Jurkat, Clone E6-1 (cell line): Measurements from ENCODE around the gene TMEM80.

Experiments used
- DNase-seq: peaks from one replicate; pipeline ENCODE4 v3.0.0-alpha.2; 2011; ENCODE audit warnings: low read depth, low spot score
- H3K4me3 ChIP-seq: 2 replicates; pipeline ENCODE4 v1.5.1; 2011; ENCODE audit warnings: mild to moderate bottlenecking, low read length, control low read depth, moderate library complexity

Gene TMEM80

GRCh38 chr11:709109-709997 is 13.7 kb downstream of the TMEM80 start:
- DNase-seq, result no peak
- H3K4me3 ChIP-seq, result no peak overlapping the region

DNA sequence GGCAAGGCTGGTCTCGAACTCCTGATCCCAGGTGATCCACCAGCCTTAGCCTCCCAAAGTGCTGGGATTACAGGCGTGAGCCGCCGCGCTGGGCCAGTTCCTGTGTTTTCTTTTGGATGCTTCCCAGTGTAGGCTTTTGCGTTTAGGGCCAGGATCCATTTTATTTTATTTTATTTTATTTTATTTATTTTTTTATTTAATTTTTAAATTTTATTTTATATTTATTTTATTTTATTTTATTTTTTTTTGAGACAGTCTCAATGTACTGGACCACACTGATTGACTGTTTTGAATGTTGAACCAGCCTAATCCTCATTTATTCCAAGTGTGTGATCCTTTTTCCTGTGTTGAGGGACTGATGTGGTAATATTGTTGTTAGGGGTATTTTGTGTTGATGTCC is 18.8 kb downstream of the TMEM80 start:
- H3K4me3 ChIP-seq, result no peak overlapping the region
- no peak for DNase-seq

DNA sequence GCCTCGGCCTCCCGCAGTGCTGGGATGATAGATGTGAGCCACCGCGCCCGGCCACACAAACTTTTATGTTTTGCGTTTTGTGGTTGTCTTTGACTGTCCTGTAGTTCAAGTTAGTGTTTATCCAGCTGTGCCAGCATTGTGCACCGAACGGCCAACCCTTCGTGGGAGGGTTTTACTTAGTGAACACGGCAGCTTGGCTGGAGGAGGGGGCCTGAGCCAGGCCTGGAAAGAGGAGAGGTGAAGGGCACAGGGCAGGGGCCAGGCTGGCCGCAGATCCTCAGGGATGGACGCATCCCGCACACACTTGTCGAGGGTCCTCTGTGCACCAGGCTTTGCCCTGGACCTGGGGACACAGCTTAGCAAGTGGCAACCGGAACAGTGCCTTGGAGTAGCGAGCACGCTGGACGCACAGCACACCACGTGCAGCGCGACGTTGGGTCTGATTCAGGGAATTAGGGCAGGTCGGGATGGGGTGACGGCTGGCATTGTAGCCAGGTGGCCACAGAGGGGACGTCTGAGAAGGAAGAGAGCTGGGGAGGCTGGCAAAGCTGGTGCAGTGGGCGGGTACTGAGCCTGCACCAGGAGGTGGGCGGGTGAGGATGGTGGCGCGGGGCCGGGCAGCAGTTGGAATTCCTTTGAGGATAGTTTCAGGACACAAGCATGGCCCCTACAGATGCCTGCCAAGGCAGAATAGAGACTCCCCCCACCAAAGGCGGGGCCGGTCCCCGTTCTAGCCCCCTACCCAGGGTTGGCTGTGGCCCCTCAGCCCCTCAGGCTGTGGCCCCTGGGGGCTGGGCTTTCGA is 23.8 kb downstream of the TMEM80 start:
- DNase-seq, result no peak
- no peak overlapping the region for H3K4me3 ChIP-seq

GRCh38 chr11:720017-720641 is 24.5 kb downstream of the TMEM80 start:
- H3K4me3 ChIP-seq, result no peak overlapping the region
- DNase-seq, result no peak

GRCh38 chr11:720642-721246 is 25.1 kb downstream of the TMEM80 start:
- DNase-seq, result no peak
- H3K4me3 ChIP-seq, result no peak overlapping the region

DNA sequence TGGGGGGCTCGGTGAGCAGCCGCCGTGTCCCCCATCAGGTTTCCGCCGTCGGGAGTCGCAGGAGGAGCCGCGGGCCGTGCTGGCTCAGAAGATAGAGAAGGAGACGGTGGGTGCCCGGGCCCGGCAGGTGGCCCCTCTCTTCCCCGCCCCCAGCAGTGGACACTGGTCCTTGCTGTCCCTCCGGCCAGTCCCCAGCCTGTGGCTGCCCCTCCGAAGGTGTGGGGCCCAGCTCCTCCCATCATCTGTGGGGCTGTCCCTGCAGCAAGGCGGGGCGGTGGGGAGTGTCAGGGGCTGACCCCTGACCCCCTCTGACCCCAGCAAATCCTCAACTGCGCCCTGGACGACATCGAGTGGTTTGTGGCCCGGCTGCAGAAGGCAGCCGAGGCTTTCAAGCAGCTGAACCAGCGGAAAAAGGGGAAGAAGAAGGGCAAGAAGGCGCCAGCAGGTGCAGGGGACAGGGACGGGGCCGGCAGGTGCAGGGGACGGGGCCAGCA is 25.7 kb downstream of the TMEM80 start:
- H3K4me3 ChIP-seq, result no peak overlapping the region
- DNase-seq, result no peak

DNA sequence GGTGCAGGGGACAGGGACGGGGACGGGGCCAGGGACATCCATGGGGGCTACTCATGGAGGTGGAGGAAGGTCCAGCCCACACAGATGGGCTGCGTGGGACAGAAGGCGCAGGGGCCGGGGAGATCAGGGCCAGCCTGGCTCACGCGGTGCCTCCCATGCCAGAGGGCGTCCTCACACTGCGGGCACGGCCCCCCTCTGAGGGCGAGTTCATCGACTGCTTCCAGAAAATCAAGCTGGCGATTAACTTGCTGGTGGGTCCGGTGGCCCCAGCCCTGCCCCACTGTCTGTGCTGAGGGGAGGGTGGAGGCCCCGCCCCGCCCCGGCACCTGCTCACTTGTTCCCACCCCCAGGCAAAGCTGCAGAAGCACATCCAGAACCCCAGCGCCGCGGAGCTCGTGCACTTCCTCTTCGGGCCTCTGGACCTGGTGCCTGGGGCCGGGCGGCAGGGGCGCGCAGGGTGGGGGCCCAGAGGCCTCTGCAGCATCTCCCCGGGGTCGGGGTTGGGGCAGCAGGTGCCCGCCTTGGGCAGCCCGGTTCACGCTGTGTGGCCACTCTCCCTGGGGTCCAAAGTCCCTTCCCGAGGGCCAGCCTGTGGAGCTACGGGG is 26.2 kb downstream of the TMEM80 start:
- DNase-seq, result no peak

GRCh38 chr11:722346-722811 is 26.8 kb downstream of the TMEM80 start:
- DNase-seq, result no peak
- no peak overlapping the region for H3K4me3 ChIP-seq

More for the DNA sequence above, 26.2 kb downstream of the TMEM80 start:
- no peak overlapping the region for H3K4me3 ChIP-seq

- H3K4me3 ChIP-seq, result no peak overlapping the region
- DNase-seq, result peak; percentile 58
These were observed 27.7 kb downstream of the TMEM80 start for GRCh38 chr11:723120-723883.

DNA sequence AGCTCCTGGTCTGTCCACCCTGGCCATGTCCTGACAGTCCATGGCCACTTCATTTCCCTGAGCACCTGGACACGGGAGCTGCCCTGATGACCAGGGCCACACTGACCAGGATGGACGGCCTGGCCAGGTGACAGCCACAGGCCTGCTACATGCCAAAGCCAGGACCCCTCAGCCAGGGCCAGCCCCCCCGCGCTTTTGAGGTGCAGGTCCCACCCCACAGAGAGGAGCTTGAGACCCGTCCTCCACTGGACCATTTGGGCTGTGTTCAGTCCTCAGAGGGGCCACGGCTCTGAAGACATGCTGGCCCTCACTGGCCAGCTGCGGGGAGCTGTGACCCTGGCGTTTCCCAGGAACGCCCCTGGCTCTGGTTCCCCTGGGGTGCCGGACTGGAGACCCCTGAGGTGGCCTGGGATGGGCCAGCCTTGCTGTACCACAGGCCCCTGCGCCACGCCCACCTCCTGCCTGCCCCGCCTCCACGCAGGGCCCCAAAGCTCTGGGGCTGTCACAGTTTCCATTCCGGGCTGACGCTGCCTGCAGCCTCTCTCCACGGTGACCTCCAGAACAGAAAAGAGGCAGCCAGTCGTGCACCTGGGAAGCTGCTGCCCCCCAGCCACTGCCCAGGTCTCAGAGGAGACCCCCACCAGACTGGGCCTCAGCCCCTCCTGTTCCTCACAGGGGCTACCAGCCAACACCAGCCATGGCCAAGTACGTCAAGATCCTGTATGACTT is 28.6 kb downstream of the TMEM80 start:
- DNase-seq, result no peak

DNA sequence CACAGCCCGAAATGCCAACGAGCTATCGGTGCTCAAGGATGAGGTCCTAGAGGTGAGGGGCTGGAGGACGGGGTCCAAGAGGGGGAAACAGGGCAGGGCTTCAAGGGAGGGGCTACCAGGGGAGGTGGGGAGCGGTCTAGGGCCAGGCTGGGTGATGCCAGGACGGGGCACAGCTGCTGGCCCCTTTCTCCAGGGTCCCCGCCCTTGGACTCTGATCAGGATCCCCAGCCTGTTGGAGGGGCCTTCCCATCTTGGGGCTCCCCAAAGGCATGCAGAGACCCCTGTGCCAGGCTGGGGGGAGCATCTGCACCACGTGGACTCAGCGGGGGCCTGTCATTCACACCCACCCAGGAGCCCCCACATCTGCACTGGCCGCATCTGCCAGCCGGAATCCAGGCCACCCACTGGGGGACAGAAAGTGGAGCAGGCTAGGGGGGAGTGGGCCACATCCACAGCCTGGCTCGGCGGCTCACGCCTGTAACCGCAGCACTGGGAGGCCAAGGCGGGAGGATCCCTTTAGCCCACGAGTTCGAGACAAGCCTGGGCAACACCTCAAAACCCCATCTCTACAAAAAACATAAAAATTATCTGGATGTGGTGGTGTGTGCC is 29.3 kb downstream of the TMEM80 start:
- DNase-seq, result no peak
- no peak overlapping the region for H3K4me3 ChIP-seq

More for the DNA sequence above, 28.6 kb downstream of the TMEM80 start:
- H3K4me3 ChIP-seq, result no peak overlapping the region

DNA sequence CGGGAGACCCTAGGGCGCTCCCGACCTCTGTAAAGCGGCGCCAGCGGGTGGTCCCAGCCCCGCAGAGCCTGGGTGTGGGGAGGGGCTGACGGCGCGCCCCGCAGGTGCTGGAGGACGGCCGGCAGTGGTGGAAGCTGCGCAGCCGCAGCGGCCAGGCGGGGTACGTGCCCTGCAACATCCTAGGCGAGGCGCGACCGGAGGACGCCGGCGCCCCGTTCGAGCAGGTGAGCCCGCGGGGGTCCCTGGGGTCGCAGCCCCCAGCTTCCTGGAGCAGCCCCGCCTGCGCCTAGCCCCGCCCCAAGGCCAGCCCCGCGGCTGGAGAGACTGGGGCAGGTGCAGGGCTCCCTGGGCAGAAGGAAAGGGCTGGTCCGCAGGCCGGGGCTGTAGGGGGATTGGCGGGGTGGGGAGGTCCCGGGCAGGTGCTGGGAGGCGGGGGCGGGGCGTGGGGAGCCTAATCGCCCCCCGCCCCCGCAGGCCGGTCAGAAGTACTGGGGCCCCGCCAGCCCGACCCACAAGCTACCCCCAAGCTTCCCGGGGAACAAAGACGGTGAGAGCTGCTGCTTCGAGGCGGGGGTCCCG is 30.1 kb downstream of the TMEM80 start:
- peak overlapping the region; percentile 16 for H3K4me3 ChIP-seq
- no peak for DNase-seq

DNA sequence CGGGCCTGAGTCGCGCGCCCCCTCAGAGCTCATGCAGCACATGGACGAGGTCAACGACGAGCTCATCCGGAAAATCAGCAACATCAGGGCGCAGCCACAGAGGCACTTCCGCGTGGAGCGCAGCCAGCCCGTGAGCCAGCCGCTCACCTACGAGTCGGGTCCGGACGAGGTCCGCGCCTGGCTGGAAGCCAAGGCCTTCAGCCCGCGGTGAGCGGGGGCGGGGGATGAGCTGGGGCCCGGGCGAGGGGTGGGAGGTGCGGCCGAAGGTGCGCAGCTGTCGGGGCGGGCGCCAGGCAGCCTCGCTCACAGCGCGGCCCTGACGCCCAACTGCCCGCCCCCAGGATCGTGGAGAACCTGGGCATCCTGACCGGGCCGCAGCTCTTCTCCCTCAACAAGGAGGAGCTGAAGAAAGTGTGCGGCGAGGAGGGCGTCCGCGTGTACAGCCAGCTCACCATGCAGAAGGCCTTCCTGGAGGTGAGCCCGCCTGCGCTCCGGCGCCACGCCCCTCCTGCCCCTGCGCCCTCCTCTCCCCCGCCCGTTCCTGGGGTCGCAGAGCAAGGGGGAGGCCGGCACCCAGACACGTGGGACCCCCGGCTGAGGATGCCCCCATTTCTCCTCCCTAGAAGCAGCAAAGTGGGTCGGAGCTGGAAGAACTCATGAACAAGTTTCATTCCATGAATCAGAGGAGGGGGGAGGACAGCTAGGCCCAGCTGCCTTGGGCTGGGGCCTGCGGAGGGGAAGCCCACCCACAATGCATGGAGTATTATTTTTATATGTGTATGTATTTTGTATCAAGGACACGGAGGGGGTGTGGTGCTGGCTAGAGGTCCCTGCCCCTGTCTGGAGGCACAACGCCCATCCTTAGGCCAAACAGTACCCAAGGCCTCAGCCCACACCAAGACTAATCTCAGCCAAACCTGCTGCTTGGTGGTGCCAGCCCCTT is 30.9 kb downstream of the TMEM80 start:
- H3K4me3 ChIP-seq, result no peak overlapping the region; the same call in 1 of the 2 replicates
- DNase-seq, result no peak

- H3K4me3 ChIP-seq, result no peak overlapping the region
- no peak for DNase-seq
These were observed 31.7 kb downstream of the TMEM80 start for GRCh38 chr11:727281-727701.

DNA sequence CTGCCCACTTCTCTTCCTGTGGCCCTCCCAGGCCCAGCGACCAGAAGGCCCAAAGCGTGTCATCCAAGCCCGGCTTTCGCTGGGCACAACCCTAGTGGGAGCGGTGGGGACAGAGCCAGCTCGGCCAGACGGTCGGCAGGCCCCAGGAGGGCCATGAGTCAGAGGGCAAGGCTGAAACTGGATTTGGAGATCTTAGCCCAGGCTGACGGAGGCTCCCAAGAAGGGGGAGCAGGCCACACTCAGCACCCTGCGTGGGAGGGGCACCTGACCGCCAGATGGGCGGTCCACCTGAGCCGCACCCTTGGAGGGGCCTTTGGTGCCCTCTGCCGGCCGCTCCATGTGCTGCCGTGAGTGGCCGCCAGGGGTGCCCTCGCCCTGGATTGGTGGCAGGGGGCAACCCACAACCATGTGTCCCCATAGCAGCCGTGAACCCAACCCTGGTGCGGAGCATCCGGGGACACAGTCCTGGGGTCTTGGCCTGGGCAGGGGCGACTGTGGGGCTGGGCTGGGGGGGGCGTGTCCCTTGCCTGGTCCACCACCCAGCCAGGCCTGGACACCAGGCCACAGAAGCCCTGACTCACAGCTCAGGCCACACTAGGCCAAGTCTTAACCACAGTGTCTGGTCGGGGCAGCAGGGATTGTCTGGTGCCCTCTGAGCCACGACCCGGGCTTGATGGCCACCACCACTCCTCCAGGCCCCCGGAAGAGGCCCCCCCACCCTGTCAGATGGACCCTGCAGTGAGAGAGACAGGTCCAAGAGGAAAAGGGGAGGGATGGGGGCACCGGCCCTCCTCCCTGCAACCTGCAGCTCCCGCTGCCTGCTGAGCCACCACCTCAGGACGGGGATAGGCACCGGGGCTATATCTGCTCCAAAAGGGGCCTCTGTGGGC is 32.5 kb downstream of the TMEM80 start:
- DNase-seq, result peak; percentile 48
- H3K4me3 ChIP-seq, result no peak overlapping the region
